Stimulated activated CD8-positive, alpha-beta memory T cell treated with anti-CD3 and anti-CD28 coated beads, Interleukin-15, amount 100 ng/mL, for 4 hours (primary cell): ENCODE measurements around the gene HDAC9.
"Not testable (repeated sequence)": the region's sequence is repeated elsewhere in the genome, so short reads cannot be mapped to it uniquely, and the experiment has no call there.

Experiments used
- DNase-seq, 2 donors: peaks; one replicate each; pipeline ENCODE4 v3.0.0-alpha.2; 2020; ENCODE audit warnings: low read depth in 2 of 2

The HDAC9 gene

DNA sequence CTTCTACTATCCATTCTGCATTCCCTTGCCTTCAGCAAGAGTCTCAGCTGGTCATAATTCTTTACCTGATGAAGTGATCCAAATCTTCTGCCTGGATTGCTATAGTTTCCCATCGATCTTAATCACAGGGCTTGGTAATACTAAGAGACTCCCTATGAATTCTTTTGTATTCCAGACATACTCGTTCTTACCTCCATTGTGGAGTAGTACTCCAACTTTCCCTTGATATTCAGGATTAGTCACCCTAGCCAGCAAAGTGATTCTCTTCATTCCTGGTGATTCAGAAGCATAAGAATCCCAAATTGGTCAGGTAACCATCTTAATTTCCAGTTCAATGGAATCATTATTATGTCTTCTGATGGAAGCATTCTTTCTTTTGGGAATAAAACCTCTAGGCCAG lies 525.2 kb downstream of the HDAC9 start:
- DNase-seq, result no peak

DNA sequence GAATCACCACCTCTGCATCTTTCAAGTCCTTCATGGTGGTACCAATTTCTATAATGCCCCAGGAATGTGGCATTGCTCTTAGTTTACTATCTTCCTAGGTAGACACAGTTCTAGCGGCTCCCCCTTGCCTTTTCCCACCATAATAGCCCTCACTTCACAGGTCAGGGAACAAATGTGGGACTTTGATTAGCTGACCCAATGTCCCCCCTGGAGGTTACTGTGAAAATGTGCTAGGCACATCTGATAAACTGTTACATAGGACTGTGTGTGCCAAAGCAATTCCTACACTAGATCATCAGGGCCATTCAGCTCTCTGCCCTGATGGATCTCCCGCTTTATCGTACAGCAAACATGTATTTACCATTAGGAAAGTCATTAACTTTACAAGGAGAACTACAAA lies 527.9 kb downstream of the HDAC9 start:
- DNase-seq, result no peak

DNA sequence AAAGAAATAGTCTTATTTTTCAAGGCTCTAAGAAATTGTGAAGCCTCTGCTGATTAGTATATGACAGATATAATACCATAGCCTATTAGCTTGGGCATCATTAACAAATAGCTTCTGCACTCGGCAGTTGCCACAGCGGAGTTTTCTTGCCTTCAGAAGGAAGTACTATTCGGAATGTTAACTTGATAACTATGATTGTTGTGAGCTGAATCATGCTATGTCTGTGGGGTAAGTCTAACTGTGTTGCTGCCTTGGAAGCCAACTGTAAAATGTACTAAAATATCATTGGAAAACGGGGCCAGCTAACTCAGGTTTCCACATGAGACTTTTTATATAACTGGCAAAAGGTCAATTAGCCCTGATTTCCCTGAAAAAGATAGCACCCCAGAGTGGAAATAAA lies 528.7 kb downstream of the HDAC9 start:
- no peak for DNase-seq

DNA sequence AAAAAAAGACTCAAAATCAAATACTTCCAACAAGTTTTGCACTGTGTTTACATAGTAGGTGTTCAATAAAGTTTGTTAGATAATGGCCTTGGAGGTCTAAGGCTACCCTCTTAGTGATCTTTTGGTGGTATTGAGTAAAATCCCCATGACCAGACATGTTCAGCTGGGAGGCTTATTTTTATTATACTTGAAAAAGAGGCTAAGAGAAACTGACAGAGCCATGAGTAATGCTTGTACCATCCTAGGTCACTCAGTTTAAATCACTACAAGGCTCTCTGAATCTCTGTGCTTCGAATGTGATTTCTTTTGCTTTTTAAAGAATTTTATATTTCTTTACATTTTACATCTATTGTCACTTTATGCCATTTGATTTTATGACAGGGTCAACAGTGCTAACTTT lies 531.3 kb downstream of the HDAC9 start:
- no peak for DNase-seq

DNA sequence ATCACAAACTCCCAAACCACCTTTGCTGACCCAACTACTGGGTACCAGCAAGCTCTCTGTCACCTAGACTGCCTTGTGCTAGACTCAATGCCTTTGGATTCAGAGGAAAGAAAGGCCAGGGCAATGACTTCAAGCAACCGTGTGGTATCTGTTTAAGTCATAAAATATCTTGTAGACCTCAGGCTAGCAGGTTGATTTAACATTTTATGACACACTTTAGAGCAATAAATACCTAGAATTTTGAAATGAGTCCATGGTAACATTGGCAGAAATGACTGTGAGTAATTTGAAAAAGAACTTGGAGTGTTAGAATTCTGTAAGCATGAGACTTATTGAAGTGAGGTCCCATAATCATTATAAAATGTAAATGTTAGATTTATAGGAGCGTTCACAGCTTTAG lies 534.7 kb downstream of the HDAC9 start:
- DNase-seq, result no peak

DNA sequence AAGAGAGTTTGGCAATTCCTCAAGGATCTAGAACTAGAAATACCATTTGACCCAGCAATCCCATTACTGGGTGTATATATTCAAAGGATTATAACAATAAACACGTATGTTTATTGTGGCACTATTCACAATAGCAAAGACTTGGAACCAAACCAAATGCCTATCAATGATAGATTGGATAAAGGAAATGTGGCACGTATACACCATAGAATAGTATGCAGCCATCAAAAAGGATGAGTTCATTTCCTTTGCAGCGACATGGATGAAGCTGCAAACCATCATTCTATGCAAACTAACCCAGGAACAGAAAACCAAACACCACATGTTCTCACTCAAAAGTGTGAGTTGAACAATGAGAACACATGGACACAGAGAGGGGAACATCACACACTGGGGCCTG lies 537.4 kb downstream of the HDAC9 start:
- not testable (repeated sequence) for DNase-seq

DNA sequence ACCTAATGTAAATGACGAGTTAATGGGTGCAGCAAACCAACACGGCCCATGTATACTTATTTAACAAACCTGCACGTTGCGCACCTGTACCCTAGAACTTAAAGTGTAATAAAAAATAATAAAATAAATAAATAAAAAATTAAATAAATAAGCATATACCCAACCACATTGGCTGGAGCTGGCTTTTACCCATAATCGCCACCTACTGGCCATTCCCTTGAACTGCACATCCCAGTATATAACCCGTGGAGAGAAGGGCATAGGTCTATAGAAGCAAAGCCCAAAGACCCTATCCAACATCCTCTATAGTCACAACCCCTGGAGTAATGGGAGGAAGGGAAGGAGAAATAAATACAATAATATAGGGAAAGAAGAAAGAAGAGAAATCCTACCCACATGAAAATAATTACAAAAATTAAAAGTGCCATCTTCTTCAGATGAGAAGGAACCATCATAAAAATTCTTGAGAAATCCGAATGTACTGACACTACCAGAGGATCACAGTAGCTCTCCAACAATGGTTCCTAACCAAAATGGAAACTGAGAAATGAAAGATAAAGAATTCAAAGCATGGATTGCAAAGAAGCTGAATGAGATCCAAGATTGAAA lies 556.3 kb downstream of the HDAC9 start:
- no peak for DNase-seq
